CD4-positive, alpha-beta T cell (primary cell): ENCODE results near the gene AFG3L2. TPM values are rescaled to one million over a fixed set of nuclear protein-coding genes. Genes with fewer than 3 reads are reported as not detected.

Experiments used
- ATAC-seq: fragments of 200-7000 bp; cut with Tn5 transposase; one replicate; pipeline ENCODE4 v1.10.0; 2022; ENCODE audit warnings: mild to moderate bottlenecking; ENCODE audit not compliant: poor library complexity
- CTCF ChIA-PET: fragments of 350-600 bp; sonication (Branson Sonifier 250); formaldehyde crosslinking; loops from one replicate; lab custom pipeline; 2021; ENCODE audit warnings: antibody characterized with exemption, inconsistent platforms; lab: Charles Lee
- POLR2A ChIA-PET: fragments of 350-600 bp; sonication (Branson Sonifier 250); formaldehyde crosslinking; loops from one replicate; lab custom pipeline; 2021; ENCODE audit warnings: antibody characterized with exemption, inconsistent platforms; lab: Charles Lee
- DNase-seq, 14 experiments: peaks; one replicate each; pipeline ENCODE4 v3.0.0-alpha.2; 2013 to 2020; ENCODE audit warnings: mixed read lengths in 2 of 14
- H3K27ac ChIP-seq, 2 donors: one replicate each; pipeline versions ENCODE4 v1.5.1 to v1.7.0; 2013; ENCODE audit warnings: low read length in 2 of 2, low read depth in 1 of 2, mild to moderate bottlenecking in 1 of 2
- H3K27me3 ChIP-seq, 2 experiments: 1 replicate in 1 of 2; 2 replicates in 1 of 2; pipeline versions ENCODE4 v1.6.1 to v1.7.0; 2013; ENCODE audit warnings: low read length in 2 of 2, control low read depth in 1 of 2, mild to moderate bottlenecking in 1 of 2, moderate library complexity in 1 of 2; ENCODE audit not compliant: insufficient read depth in 2 of 2, control insufficient read depth in 1 of 2
- H3K36me3 ChIP-seq: one replicate; pipeline ENCODE4 v1.6.1; 2013; ENCODE audit warnings: low read length, control low read depth; ENCODE audit not compliant: insufficient read depth
- H3K4me1 ChIP-seq: one replicate; pipeline ENCODE4 v1.6.1; 2013; ENCODE audit warnings: low read length, control low read depth; ENCODE audit not compliant: insufficient read depth
- H3K4me3 ChIP-seq: one replicate; pipeline ENCODE4 v1.5.1; 2013; ENCODE audit warnings: mild to moderate bottlenecking, low read length, moderate library complexity
- H3K9me3 ChIP-seq, 2 experiments: 1 replicate in 1 of 2; 2 replicates in 1 of 2; pipeline versions ENCODE4 v1.6.1 to v1.7.0; 2013; ENCODE audit warnings: low read length in 2 of 2, mild to moderate bottlenecking in 2 of 2, control low read depth in 1 of 2, moderate library complexity in 1 of 2; ENCODE audit not compliant: control insufficient read depth in 1 of 2, insufficient read depth in 1 of 2
- H3K27ac Mint-ChIP-seq: one replicate; pipeline ENCODE4 v1.8.0; 2020; ENCODE audit warnings: mixed read lengths
- H3K27me3 Mint-ChIP-seq: one replicate; pipeline ENCODE4 v1.8.0; 2021; ENCODE audit warnings: mixed read lengths
- H3K36me3 Mint-ChIP-seq: one replicate; pipeline ENCODE4 v1.8.0; 2021; ENCODE audit warnings: low read depth, mixed read lengths
- H3K4me1 Mint-ChIP-seq: one replicate; pipeline ENCODE4 v1.8.0; 2021; ENCODE audit warnings: low read depth, mixed read lengths
- H3K4me3 Mint-ChIP-seq: one replicate; pipeline ENCODE4 v1.8.0; 2020; ENCODE audit warnings: mild to moderate bottlenecking, mixed read lengths
- H3K9me3 Mint-ChIP-seq: one replicate; pipeline ENCODE4 v1.8.0; 2020; ENCODE audit warnings: mixed read lengths
- intact Hi-C, 2 experiments: fragments of 100-400 bp; cut with DNase I in 1 of 2; cut with micrococcal nuclease in 1 of 2; formaldehyde crosslinking; loops; one replicate each; pipeline versions ENCODE4 v1.15.1 to v1.9.0; 2023 to 2025; cut with DNase I, micrococcal nuclease
- total RNA-seq, 174 experiments: library from RNA in 2 of 174; stranded (reverse) in 2 of 174; gene quantifications; one replicate each; pipeline ENCODE4 v1.2.3 and lab custom pipeline; 2021 to 2026
- TF ChIP-seq, protein P1 (sequence below): fragments of 200-600 bp; IDR thresholded peaks from one replicate; pipeline ENCODE4 v1.8.0; 2022; ENCODE audit warnings: antibody characterized with exemption, mild to moderate bottlenecking

Gene AFG3L2
- total RNA-seq, 2 experiments from 2014 or later = 40.4 to 46.8 TPM

DNA sequence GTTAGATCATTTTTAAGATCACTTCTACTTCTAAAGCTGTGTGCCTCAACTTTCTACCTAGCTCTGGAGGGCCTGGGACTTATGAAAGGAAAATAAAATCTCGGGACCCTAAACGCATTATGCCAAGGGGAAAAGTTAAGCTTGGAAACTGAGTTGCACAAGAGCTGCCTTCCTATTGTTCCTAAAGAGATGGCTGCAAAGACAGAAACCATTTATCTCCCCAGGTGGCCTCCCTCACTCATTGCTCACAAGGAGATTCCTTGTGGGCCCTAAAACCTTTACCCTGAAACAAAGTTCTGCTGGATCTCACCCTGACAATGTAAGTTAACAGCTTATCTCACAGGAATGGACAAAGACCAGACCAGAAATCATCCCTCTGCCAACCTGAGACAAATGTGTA, 42.2 kb downstream of the AFG3L2 start:
- Mint-ChIP-seq H3K36me3 (peaks cover 67% of the 10 kb centered on the region), H3K27me3 (no peaks in the 10 kb centered on the region), H3K27ac (no peak overlapping the region), H3K4me3 (no peak overlapping the region), H3K4me1 (no peaks in the 10 kb centered on the region), H3K9me3 (no peaks in the 10 kb centered on the region)
- intact Hi-C loops = no loop called here
- Histone ChIP-seq H3K36me3 (peaks cover 46% of the 10 kb centered on the region), H3K4me3 (no peak overlapping the region), H3K4me1 (no peaks in the 10 kb centered on the region), H3K9me3 (no peaks in the 10 kb centered on the region), H3K27me3 (no peaks in the 10 kb centered on the region), H3K27ac (no peak overlapping the region)
- DNase-seq = no peak
- CTCF ChIA-PET = no interaction called here
- ATAC-seq = no peak
- POLR2A ChIA-PET = no interaction called here
- TF ChIP-seq, protein P1, sequence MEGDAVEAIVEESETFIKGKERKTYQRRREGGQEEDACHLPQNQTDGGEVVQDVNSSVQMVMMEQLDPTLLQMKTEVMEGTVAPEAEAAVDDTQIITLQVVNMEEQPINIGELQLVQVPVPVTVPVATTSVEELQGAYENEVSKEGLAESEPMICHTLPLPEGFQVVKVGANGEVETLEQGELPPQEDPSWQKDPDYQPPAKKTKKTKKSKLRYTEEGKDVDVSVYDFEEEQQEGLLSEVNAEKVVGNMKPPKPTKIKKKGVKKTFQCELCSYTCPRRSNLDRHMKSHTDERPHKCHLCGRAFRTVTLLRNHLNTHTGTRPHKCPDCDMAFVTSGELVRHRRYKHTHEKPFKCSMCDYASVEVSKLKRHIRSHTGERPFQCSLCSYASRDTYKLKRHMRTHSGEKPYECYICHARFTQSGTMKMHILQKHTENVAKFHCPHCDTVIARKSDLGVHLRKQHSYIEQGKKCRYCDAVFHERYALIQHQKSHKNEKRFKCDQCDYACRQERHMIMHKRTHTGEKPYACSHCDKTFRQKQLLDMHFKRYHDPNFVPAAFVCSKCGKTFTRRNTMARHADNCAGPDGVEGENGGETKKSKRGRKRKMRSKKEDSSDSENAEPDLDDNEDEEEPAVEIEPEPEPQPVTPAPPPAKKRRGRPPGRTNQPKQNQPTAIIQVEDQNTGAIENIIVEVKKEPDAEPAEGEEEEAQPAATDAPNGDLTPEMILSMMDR = no peak

GRCh38 chr18:12334366-12334808, 42.6 kb downstream of the AFG3L2 start:
- Histone ChIP-seq H3K27me3 (no peaks in the 10 kb centered on the region), H3K27ac (no peak overlapping the region), H3K9me3 (no peaks in the 10 kb centered on the region), H3K36me3 (peaks cover 51% of the 10 kb centered on the region), H3K4me3 (no peak overlapping the region), H3K4me1 (no peaks in the 10 kb centered on the region)
- H3K27ac Mint-ChIP-seq = no peak overlapping the region
- ATAC-seq (no peak), DNase-seq (no peak)
- intact Hi-C loops = no loop called here
- H3K9me3 Mint-ChIP-seq = no peaks in the 10 kb centered on the region
- peaks cover 71% of the 10 kb centered on the region for H3K36me3 Mint-ChIP-seq
- H3K4me3 Mint-ChIP-seq = no peak overlapping the region
- POLR2A ChIA-PET = no interaction called here
- TF ChIP-seq, protein P1 = no peak
- no peaks in the 10 kb centered on the region for H3K27me3 Mint-ChIP-seq
- CTCF ChIA-PET = no interaction called here
- H3K4me1 Mint-ChIP-seq = no peaks in the 10 kb centered on the region

GRCh38 chr18:12333506-12334290, 43.3 kb downstream of the AFG3L2 start:
- POLR2A ChIA-PET = no interaction called here
- no peaks in the 10 kb centered on the region for H3K4me1 Mint-ChIP-seq

More at GRCh38 chr18:12333506-12334290, 43.3 kb downstream of the AFG3L2 start:
- H3K4me3 Mint-ChIP-seq = no peak overlapping the region
- Histone ChIP-seq H3K36me3 (peaks cover 56% of the 10 kb centered on the region), H3K4me3 (no peak overlapping the region), H3K9me3 (no peaks in the 10 kb centered on the region), H3K27ac (no peak overlapping the region), H3K4me1 (no peaks in the 10 kb centered on the region), H3K27me3 (no peaks in the 10 kb centered on the region)
- CTCF ChIA-PET = no interaction called here
- TF ChIP-seq, protein P1 = no peak
- DNase-seq = no peak
- H3K27me3 Mint-ChIP-seq = no peaks in the 10 kb centered on the region
- no peaks in the 10 kb centered on the region for H3K9me3 Mint-ChIP-seq
- no peak for ATAC-seq
- intact Hi-C loops = no loop called here
- no peak overlapping the region for H3K27ac Mint-ChIP-seq
- H3K36me3 Mint-ChIP-seq = peaks cover 76% of the 10 kb centered on the region
